SK-N-SH treated with all-trans-retinoic acid at 6 μM for 48 hours (cell line): Measurements from ENCODE around the gene ANO6.

ENCODE experiments used
- ATAC-seq: fragments of 200-7000 bp; cut with Tn5 transposase; 3 replicates; pipeline ENCODE4 v1.9.1; 2020; ENCODE audit warnings: mild to moderate bottlenecking, moderate library complexity
- ARNTL ChIP-seq: fragments of 450-650 bp; formaldehyde crosslinking; IDR thresholded peaks from 2 replicates; pipeline ENCODE4 v1.5.0; 2020; ENCODE audit warnings: low read depth, mild to moderate bottlenecking, moderate library complexity, borderline replicate concordance
- BACH2 ChIP-seq: fragments of 250-450 bp; sonication (Bioruptor Pico); IDR thresholded peaks from 2 replicates; pipeline ENCODE4 v1.9.0; 2021; ENCODE audit warnings: mild to moderate bottlenecking, borderline replicate concordance
- CSDC2 ChIP-seq: fragments of 250-450 bp; sonication (Bioruptor Pico); IDR thresholded peaks from 2 replicates; pipeline ENCODE4 v1.5.0; 2020; ENCODE audit warnings: mild to moderate bottlenecking, moderate library complexity
- ESRRG ChIP-seq: fragments of 250-450 bp; sonication (Bioruptor Pico); IDR thresholded peaks from 2 replicates; pipeline ENCODE4 v1.6.1; 2021; ENCODE audit warnings: mild to moderate bottlenecking
- ISL1 ChIP-seq: fragments of 250-450 bp; sonication (Bioruptor Pico); IDR thresholded peaks from 2 replicates; pipeline ENCODE4 v2.1.2; 2022; ENCODE audit warnings: mild to moderate bottlenecking, moderate library complexity
- OSR1 ChIP-seq: fragments of 250-450 bp; sonication (Bioruptor Pico); IDR thresholded peaks from 2 replicates; pipeline ENCODE4 v1.8.0; 2022; ENCODE audit warnings: moderate library complexity, mild to moderate bottlenecking, inconsistent platforms
- PPARA ChIP-seq: fragments of 250-450 bp; sonication (Bioruptor Pico); IDR thresholded peaks from 2 replicates; pipeline ENCODE4 v1.5.0; 2020; ENCODE audit warnings: mild to moderate bottlenecking, borderline replicate concordance
- SNAI2 ChIP-seq: fragments of 250-450 bp; sonication (Bioruptor Pico); IDR thresholded peaks from 2 replicates; pipeline ENCODE4 v1.5.0; 2020; ENCODE audit warnings: mild to moderate bottlenecking, moderate library complexity
- TOX ChIP-seq: fragments of 250-450 bp; sonication (Bioruptor Pico); IDR thresholded peaks from 2 replicates; pipeline ENCODE4 v1.8.0; 2021; ENCODE audit warnings: mild to moderate bottlenecking, moderate library complexity, borderline replicate concordance
- ZC3H10 ChIP-seq: fragments of 250-450 bp; sonication (Bioruptor Pico); IDR thresholded peaks from 2 replicates; pipeline ENCODE4 v1.5.1; 2021; ENCODE audit warnings: mild to moderate bottlenecking, moderate library complexity
- ZFP30 ChIP-seq: fragments of 450-650 bp; formaldehyde crosslinking; IDR thresholded peaks from 2 replicates; pipeline ENCODE4 v1.5.0; 2022; ENCODE audit warnings: mild to moderate bottlenecking, moderate library complexity
- ZNF70 ChIP-seq: fragments of 450-650 bp; formaldehyde crosslinking; IDR thresholded peaks from 2 replicates; pipeline ENCODE4 v1.5.0; 2020; ENCODE audit warnings: mild to moderate bottlenecking, moderate library complexity
- ZNF8 ChIP-seq: fragments of 450-650 bp; formaldehyde crosslinking; IDR thresholded peaks from 2 replicates; pipeline ENCODE4 v1.5.0; 2020; ENCODE audit warnings: mild to moderate bottlenecking, moderate library complexity
- TF ChIP-seq, protein P1 (sequence below): fragments of 250-450 bp; sonication (Bioruptor Pico); IDR thresholded peaks from 2 replicates; pipeline ENCODE4 v1.5.1; 2020; ENCODE audit warnings: low read depth, mild to moderate bottlenecking, moderate library complexity
- TF ChIP-seq, protein P2 (sequence below): fragments of 250-450 bp; sonication (Bioruptor Pico); IDR thresholded peaks from 2 replicates; pipeline ENCODE4 v1.5.0; 2020; ENCODE audit warnings: mild to moderate bottlenecking, moderate library complexity
- TF ChIP-seq, protein P3 (sequence below): fragments of 250-450 bp; sonication (Bioruptor Pico); IDR thresholded peaks from 2 replicates; pipeline ENCODE4 v1.8.0; 2020; ENCODE audit warnings: mild to moderate bottlenecking, moderate library complexity, borderline replicate concordance
- TF ChIP-seq, protein P4 (sequence below): fragments of 250-450 bp; sonication (Bioruptor Pico); IDR thresholded peaks from 2 replicates; pipeline ENCODE4 v1.5.1; 2021; ENCODE audit warnings: mild to moderate bottlenecking, moderate library complexity

ANO6 gene

DNA sequence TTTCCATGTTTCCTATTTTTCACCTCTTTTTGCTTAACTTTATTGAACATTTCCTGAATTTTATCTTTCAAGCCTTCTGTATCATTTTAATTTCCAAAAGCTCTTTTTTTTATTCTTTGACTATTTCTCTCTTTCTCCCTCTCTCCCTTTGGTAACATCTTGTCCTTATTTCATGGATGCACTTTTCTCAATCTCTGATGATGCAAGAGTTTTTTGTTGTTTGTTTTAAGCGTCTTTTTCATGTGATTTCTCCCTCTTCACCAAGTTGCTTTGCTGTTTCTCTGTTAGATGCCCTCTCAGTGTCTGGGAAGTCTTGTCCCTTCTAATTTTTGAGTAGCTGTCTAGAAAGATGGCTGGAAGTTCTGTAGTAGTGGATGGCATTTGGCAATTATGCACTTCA, 62.6 kb downstream of the ANO6 start:
- ATAC-seq: no peak
- TF ChIP-seq, protein P1, sequence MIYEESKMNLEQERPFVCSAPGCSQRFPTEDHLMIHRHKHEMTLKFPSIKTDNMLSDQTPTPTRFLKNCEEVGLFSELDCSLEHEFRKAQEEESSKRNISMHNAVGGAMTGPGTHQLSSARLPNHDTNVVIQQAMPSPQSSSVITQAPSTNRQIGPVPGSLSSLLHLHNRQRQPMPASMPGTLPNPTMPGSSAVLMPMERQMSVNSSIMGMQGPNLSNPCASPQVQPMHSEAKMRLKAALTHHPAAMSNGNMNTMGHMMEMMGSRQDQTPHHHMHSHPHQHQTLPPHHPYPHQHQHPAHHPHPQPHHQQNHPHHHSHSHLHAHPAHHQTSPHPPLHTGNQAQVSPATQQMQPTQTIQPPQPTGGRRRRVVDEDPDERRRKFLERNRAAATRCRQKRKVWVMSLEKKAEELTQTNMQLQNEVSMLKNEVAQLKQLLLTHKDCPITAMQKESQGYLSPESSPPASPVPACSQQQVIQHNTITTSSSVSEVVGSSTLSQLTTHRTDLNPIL: no peak
- TF ChIP-seq, protein P2, sequence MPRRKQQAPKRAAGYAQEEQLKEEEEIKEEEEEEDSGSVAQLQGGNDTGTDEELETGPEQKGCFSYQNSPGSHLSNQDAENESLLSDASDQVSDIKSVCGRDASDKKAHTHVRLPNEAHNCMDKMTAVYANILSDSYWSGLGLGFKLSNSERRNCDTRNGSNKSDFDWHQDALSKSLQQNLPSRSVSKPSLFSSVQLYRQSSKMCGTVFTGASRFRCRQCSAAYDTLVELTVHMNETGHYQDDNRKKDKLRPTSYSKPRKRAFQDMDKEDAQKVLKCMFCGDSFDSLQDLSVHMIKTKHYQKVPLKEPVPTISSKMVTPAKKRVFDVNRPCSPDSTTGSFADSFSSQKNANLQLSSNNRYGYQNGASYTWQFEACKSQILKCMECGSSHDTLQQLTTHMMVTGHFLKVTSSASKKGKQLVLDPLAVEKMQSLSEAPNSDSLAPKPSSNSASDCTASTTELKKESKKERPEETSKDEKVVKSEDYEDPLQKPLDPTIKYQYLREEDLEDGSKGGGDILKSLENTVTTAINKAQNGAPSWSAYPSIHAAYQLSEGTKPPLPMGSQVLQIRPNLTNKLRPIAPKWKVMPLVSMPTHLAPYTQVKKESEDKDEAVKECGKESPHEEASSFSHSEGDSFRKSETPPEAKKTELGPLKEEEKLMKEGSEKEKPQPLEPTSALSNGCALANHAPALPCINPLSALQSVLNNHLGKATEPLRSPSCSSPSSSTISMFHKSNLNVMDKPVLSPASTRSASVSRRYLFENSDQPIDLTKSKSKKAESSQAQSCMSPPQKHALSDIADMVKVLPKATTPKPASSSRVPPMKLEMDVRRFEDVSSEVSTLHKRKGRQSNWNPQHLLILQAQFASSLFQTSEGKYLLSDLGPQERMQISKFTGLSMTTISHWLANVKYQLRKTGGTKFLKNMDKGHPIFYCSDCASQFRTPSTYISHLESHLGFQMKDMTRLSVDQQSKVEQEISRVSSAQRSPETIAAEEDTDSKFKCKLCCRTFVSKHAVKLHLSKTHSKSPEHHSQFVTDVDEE: no peak
- TF ChIP-seq ISL1 (CRISPR knock-in tag) (no peak), CSDC2 (CRISPR knock-in tag) (no peak)

DNA sequence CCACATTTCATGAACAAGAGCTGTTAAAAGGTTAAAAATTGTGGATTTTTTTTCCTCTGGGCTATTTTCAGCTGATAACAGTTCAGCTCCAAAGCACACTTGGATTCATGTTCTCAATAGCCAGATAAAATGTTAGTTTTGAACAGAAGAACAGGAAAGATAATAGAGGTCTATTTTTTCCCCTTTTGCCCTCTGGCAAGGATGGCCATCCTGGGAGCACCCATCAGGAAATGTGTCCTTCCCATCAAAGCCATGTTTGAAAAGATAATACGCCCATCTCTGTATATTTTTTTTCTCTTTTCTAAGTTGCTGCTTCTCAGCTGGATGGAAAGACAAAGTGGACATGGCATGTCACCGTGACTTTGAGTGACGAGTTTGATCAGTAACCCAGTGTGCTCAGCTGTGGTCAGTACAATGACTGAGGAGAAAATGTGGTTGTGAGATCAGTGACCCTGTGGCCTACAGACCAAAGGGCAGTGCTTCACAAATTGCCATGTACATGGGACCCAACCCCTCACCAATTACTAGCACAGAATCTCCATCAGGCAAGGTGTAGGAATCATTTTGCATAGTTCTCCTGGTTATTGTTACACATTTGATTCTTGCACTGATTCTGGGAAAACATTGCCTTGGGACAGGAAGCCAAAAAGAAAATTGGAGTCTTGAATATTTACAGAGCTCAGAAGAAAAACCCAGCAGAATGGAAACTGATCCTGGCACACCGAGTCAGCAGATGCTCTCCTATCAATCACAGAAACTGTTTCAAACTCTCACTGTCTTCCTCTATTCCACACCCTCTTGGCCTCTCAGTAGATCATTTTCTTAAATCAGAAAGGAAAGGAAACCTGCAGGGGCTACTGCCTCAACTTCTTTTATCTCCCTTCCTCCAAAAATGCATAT, 64.3 kb downstream of the ANO6 start:
- no peak for ATAC-seq
- TF ChIP-seq, protein P1: no peak
- TF ChIP-seq SNAI2: no peak

DNA sequence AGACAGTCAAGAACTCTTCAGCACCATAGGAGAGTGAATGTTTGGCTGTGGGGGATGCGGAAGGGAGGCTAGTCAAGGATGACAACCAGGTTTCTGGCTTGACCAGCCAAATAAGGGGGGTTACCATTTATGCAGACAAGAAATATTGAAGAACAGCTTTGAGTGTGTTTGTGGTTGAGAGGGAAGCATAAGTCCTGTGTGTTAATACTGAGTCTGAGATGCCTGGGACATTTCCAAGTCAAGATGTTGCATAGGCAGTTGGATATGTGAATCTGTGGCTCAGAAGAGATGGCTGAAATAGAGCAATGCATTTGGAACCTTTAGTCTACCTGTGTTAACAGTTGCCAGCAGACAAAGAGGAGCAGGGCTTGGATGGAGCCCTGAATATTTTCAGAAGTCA, 66.1 kb downstream of the ANO6 start:
- no peak for TF ChIP-seq ZC3H10
- no peak for TF ChIP-seq ZFP30
- no peak for TF ChIP-seq BACH2 (CRISPR knock-in tag)
- TF ChIP-seq ESRRG (CRISPR knock-in tag): no peak
- TF ChIP-seq PPARA: no peak
- no peak for TF ChIP-seq ZNF70 (CRISPR knock-in tag)
- ATAC-seq: no peak

DNA sequence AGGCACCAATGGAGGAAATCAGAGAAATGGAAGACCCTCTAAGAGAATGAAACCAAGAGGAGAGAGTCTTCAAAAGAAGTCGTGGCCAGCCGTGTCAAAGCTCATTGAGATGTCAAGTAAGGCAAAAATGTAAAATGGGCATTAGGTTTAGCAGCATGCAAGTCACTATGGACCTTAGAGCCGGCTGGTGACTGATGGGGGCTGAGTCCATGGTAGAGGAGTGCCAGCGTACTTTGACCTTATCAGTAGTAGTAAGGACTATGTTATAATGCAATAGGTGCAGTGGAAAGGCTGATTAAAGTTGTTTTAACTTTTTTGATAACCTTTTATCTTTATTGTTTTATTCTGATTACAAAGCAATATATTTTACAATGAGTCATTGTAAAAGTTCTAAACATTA, 66.5 kb downstream of the ANO6 start:
- TF ChIP-seq ISL1 (CRISPR knock-in tag): no peak
- TF ChIP-seq ZFP30: no peak
- no peak for TF ChIP-seq TOX (CRISPR knock-in tag)
- no peak for ATAC-seq

DNA sequence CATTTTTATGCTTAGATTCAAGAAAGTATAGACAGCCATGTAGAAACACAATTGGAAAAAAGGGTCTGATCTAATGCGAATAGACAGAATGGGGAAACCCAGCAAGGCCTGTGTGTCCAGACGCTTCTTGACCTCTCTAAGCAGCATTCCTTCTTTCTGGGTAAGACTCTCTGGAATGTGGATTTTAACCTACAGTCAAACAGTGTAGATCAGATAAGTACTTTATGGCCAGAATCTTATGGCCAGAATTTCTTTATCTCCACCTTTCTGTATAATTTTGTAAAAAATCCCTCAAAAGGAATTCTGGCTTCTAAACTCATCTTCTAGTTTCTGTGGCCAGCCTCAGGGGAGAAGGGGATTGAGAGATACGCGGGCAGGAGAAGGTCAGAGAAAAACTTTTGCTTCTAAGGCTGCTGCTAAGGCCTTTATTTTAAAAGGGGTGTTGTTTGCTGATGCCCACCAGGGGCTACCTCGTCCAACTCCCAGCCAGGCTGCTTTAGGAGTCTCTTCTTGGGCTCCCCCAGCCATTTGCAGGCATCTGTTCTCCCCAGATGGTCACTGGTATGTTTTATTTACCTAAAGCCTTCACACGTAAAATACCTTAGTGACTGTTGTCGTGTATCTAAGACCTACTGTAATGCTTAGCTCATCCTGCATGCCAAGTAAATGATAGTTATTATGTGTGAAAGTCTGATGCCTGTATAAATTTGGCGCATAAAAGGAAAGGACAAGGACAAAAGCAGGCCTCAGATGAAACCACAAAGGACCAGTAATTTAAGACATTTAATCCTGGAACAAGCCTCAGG, 68.4 kb downstream of the ANO6 start:
- ATAC-seq: peak; percentile 98
- TF ChIP-seq, protein P2: no peak
- TF ChIP-seq SNAI2: 0 out of 2 replicates have a peak, but pooled peaks have one; percentile 19
- TF ChIP-seq OSR1 (CRISPR knock-in tag): no peak
- TF ChIP-seq ZC3H10: no peak
- peak; percentile 82 for TF ChIP-seq ISL1 (CRISPR knock-in tag)
- TF ChIP-seq BACH2 (CRISPR knock-in tag): no peak
- TF ChIP-seq ESRRG (CRISPR knock-in tag): no peak

DNA sequence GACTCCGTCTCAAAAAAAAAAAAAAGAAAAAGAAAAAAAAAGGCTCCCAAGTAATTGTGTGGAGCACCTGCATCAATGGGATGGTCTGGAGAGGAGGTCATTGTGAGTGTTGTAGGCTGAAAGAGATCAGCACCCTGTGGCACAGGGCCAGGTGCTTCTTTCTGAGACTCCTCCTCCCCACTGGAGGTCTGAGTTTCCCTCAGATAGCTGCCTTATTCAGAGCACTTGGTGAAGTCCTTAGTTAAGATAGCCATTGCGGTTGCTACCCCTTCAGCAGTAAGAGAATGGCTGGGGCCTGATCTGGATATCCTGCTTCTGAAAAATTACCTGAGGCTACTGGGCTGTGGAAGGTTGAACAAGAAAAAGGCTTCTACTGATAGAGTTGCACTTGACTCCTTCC, 69.8 kb downstream of the ANO6 start:
- no peak for ATAC-seq
- no peak for TF ChIP-seq ZNF8 (CRISPR knock-in tag)
- TF ChIP-seq, protein P3, sequence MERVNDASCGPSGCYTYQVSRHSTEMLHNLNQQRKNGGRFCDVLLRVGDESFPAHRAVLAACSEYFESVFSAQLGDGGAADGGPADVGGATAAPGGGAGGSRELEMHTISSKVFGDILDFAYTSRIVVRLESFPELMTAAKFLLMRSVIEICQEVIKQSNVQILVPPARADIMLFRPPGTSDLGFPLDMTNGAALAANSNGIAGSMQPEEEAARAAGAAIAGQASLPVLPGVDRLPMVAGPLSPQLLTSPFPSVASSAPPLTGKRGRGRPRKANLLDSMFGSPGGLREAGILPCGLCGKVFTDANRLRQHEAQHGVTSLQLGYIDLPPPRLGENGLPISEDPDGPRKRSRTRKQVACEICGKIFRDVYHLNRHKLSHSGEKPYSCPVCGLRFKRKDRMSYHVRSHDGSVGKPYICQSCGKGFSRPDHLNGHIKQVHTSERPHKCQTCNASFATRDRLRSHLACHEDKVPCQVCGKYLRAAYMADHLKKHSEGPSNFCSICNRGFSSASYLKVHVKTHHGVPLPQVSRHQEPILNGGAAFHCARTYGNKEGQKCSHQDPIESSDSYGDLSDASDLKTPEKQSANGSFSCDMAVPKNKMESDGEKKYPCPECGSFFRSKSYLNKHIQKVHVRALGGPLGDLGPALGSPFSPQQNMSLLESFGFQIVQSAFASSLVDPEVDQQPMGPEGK (CRISPR knock-in tag): no peak
- TF ChIP-seq, protein P1: no peak
- no peak for TF ChIP-seq CSDC2 (CRISPR knock-in tag)
- TF ChIP-seq, protein P4, sequence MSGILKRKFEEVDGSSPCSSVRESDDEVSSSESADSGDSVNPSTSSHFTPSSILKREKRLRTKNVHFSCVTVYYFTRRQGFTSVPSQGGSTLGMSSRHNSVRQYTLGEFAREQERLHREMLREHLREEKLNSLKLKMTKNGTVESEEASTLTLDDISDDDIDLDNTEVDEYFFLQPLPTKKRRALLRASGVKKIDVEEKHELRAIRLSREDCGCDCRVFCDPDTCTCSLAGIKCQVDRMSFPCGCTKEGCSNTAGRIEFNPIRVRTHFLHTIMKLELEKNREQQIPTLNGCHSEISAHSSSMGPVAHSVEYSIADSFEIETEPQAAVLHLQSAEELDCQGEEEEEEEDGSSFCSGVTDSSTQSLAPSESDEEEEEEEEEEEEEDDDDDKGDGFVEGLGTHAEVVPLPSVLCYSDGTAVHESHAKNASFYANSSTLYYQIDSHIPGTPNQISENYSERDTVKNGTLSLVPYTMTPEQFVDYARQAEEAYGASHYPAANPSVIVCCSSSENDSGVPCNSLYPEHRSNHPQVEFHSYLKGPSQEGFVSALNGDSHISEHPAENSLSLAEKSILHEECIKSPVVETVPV (CRISPR knock-in tag): no peak
- TF ChIP-seq ARNTL (CRISPR knock-in tag): no peak
- no peak for TF ChIP-seq ZC3H10
- no peak for TF ChIP-seq OSR1 (CRISPR knock-in tag)
- no peak for TF ChIP-seq SNAI2
